Psoas muscle (tissue), 8 donors: ENCODE results near the gene DNMT3L. TPM values are rescaled to one million over a fixed set of nuclear protein-coding genes. Genes with fewer than 3 reads are reported as not detected.
A peak's percentile ranks its signal among the peaks of the same experiment; 100 is the strongest.

Experiments used
- ATAC-seq, 4 donors: fragments of 200-7000 bp; cut with Tn5 transposase; one replicate each; pipeline ENCODE4 v1.9.1; 2020; ENCODE audit warnings: moderate library complexity in 3 of 4, mild to moderate bottlenecking in 2 of 4
- DNase-seq, 2 donors: peaks; one replicate each; pipeline ENCODE4 v3.0.0-alpha.2; 2020
- H3K27ac ChIP-seq: fragments of 200-600 bp; one replicate; pipeline ENCODE4 v1.8.0; 2022
- H3K27me3 ChIP-seq, 3 donors: fragments of 200-600 bp in 1 of 3; one replicate each; pipeline versions ENCODE4 v1.6.1 to v1.8.0; 2013 to 2022; ENCODE audit warnings: low read length in 2 of 3, mild to moderate bottlenecking in 2 of 3, moderate library complexity in 1 of 3; ENCODE audit not compliant: insufficient read depth in 3 of 3
- H3K36me3 ChIP-seq, 2 donors: fragments of 200-600 bp in 1 of 2; one replicate each; pipeline versions ENCODE4 v1.6.1 to v1.8.0; 2013 to 2022; ENCODE audit warnings: low read depth in 1 of 2, mild to moderate bottlenecking in 1 of 2, moderate library complexity in 1 of 2; ENCODE audit not compliant: insufficient read depth in 1 of 2
- H3K4me1 ChIP-seq: fragments of 200-600 bp; one replicate; pipeline ENCODE4 v1.8.0; 2022
- H3K4me3 ChIP-seq: fragments of 200-600 bp; one replicate; pipeline ENCODE4 v1.8.0; 2022; ENCODE audit warnings: mild to moderate bottlenecking
- H3K9me3 ChIP-seq: fragments of 200-600 bp; one replicate; pipeline ENCODE4 v1.8.0; 2022
- WGBS, 3 donors: extraction: QIAGEN DNeasy Blood & Tissue Kit; methylation state at CpG; one replicate each; pipeline versions ENCODE4 v1.1.6 to v1.1.7; 2013; 5-methylcytosine and 5-hydroxymethylcytosine counted together
- intact Hi-C, 2 donors: fragments of 100-400 bp; cut with DNase I; formaldehyde crosslinking; loops; one replicate each; pipeline versions ENCODE4 v1.11.0 to v1.14.2; 2022
- polyA plus RNA-seq, 3 donors: library from polyadenylated mRNA; stranded (reverse); fragments of 200-250 nt; gene quantifications; one replicate each; pipeline ENCODE4 v1.2.3, GENCODE V29; 2013
- total RNA-seq, 4 donors: library from RNA; stranded (reverse); fragmentation: NEBNext Ultra II Directional in 2 of 4; extraction: Animal tissue kit (Norgen Biotek cat#: 25700) in 2 of 4; gene quantifications; one replicate each; pipeline versions ENCODE4 v1.2.1 to v1.2.4, GENCODE V29; 2021 to 2023
- TF ChIP-seq, protein P1 (sequence below): fragments of 200-600 bp; IDR thresholded peaks from one replicate; pipeline ENCODE4 v1.8.0; 2022; ENCODE audit warnings: antibody characterized with exemption
- donor health status: healthy with polysubstance abuse.
- donor health status: DM: no; HTN: no; CAD: no; lungs with moderate emphysema.
- donor health status: Bipolar disorder and iron deficiency.
- donor health status: healthy.
- donor health status: DM: yes; HTN: yes; CAD: no.
- donor health status: DM: no; HTN: no; CAD: no.
- donor health status: DM: no; HTN: no; CAD: no.
- donor health status: DM: yes; HTN: yes; CAD: no.

The DNMT3L gene
- total and polyA plus RNA-seq, 7 donors, result not detected

GRCh38 chr21:44281801-44282200 is 20.1 kb upstream of the DNMT3L start:
- H3K9me3 ChIP-seq, result no peaks in the 10 kb centered on the region
- ATAC-seq (no peak), DNase-seq (peak in 1 of 2 donors; percentile 35)
- TF ChIP-seq, protein P1, sequence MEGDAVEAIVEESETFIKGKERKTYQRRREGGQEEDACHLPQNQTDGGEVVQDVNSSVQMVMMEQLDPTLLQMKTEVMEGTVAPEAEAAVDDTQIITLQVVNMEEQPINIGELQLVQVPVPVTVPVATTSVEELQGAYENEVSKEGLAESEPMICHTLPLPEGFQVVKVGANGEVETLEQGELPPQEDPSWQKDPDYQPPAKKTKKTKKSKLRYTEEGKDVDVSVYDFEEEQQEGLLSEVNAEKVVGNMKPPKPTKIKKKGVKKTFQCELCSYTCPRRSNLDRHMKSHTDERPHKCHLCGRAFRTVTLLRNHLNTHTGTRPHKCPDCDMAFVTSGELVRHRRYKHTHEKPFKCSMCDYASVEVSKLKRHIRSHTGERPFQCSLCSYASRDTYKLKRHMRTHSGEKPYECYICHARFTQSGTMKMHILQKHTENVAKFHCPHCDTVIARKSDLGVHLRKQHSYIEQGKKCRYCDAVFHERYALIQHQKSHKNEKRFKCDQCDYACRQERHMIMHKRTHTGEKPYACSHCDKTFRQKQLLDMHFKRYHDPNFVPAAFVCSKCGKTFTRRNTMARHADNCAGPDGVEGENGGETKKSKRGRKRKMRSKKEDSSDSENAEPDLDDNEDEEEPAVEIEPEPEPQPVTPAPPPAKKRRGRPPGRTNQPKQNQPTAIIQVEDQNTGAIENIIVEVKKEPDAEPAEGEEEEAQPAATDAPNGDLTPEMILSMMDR, result no peak
- H3K36me3 ChIP-seq, result no peaks in the 10 kb centered on the region
- intact Hi-C loops, result no loop called here
- H3K4me3 ChIP-seq, result no peak overlapping the region
- no peaks in the 10 kb centered on the region for H3K4me1 ChIP-seq
- H3K27me3 ChIP-seq, result peaks cover 0 to 15% (median 3%) of the 10 kb centered on the region in 3 donors
- no peak overlapping the region for H3K27ac ChIP-seq
- WGBS, 3 donors, result 91 to 97% (median 93%) methylated on average over 9 of the region's 9 CpGs

GRCh38 chr21:44279354-44280260 is 17.9 kb upstream of the DNMT3L start:
- DNase-seq (peak in 1 of 2 donors; percentile 26), ATAC-seq (no peak)
- intact Hi-C loops, result no loop called here
- WGBS, 3 donors, result 72 to 81% (median 77%) methylated on average over 19 of the region's 19 CpGs
- no peak overlapping the region for H3K4me3 ChIP-seq
- H3K27me3 ChIP-seq, result no peaks in the 10 kb centered on the region
- no peak overlapping the region for H3K27ac ChIP-seq
- TF ChIP-seq, protein P1, result no peak
- no peaks in the 10 kb centered on the region for H3K4me1 ChIP-seq
- H3K36me3 ChIP-seq, result no peaks in the 10 kb centered on the region
- H3K9me3 ChIP-seq, result no peaks in the 10 kb centered on the region

DNA sequence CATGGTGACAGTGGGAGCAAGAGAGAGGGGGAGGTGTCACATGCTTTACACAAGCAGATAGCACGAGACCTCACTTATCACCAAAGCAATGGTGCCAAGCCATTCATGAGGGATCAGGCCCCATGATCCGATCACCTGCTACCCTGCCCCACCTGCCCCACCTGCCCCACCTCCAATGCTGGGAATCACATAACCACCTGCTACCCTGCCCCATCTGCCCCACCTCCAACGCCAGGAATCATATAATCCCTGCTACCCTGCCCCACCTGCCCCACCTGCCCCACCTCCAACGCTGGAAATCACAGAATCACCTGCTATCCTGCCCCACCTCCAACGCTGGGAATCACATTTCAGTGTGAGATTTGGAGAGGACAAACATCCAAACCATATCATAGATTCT is 13.3 kb upstream of the DNMT3L start:
- Histone ChIP-seq H3K9me3 (no peaks in the 10 kb centered on the region), H3K4me3 (no peak overlapping the region), H3K36me3 (no peaks in the 10 kb centered on the region), H3K27me3 (no peaks in the 10 kb centered on the region), H3K27ac (no peak overlapping the region), H3K4me1 (no peaks in the 10 kb centered on the region)
- 67 to 80% (median 73%) methylated on average over 5 of the region's 5 CpGs for WGBS, 3 donors
- intact Hi-C loops, result no loop called here
- TF ChIP-seq, protein P1, result no peak
- ATAC-seq, result no peak
- peak in 1 of 2 donors; percentile 16 for DNase-seq

DNA sequence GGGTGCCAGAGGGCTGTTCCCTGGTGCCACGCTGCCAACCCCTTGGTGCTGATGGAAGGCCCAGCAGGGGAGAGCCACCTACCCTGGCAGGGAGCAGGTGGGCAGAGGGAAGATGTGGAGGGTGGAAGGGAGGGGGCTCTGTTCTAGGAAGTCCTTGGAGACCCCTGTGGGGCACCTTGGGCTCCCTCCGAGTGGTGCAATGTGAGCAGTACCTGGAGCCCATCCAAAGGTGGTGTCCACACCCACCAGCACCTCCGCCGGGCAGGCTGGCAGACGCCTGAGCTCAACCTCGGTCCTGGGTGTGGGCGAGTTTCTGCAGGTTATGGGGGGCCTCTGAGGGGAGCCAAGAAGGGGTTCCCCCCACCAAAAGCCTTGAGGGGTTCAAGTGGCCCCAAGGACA is 11.3 kb upstream of the DNMT3L start:
- 73 to 87% (median 78%) methylated on average over 6 to 7 of the region's 7 CpGs for WGBS, 3 donors
- no peak overlapping the region for H3K4me3 ChIP-seq
- no peaks in the 10 kb centered on the region for H3K4me1 ChIP-seq
- H3K27me3 ChIP-seq, result no peaks in the 10 kb centered on the region
- no peak overlapping the region for H3K27ac ChIP-seq
- TF ChIP-seq, protein P1, result no peak
- ATAC-seq, result no peak
- intact Hi-C loops, result no loop called here
- no peaks in the 10 kb centered on the region for H3K36me3 ChIP-seq
- peak in 1 of 2 donors; percentile 33 for DNase-seq
- no peaks in the 10 kb centered on the region for H3K9me3 ChIP-seq
